HG03432 (cell line): ENCODE results near the gene CABCOCO1.

Experiments used
- ATAC-seq: cut with Tn5 transposase; IDR thresholded peaks from one replicate; pipeline ENCODE4 v1.9.1; 2021; ENCODE audit warnings: mild to moderate bottlenecking, moderate library complexity; ENCODE audit not compliant: unreplicated experiment

Gene CABCOCO1

GRCh38 chr10:61752111-61753011, 89.6 kb downstream of the CABCOCO1 start:
- peak; percentile 66 for ATAC-seq

GRCh38 chr10:61753453-61753852, 90.7 kb downstream of the CABCOCO1 start:
- ATAC-seq, result no peak

GRCh38 chr10:61754587-61755550, 92.1 kb downstream of the CABCOCO1 start:
- no peak for ATAC-seq

- no peak for ATAC-seq
These were observed 94.3 kb downstream of the CABCOCO1 start for GRCh38 chr10:61757001-61757400.

- ATAC-seq, result no peak
These were observed 95.0 kb downstream of the CABCOCO1 start for GRCh38 chr10:61757525-61758397.

GRCh38 chr10:61758433-61758832, 95.7 kb downstream of the CABCOCO1 start:
- ATAC-seq, result no peak

GRCh38 chr10:61759751-61760150, 97.0 kb downstream of the CABCOCO1 start:
- no peak for ATAC-seq

GRCh38 chr10:61760943-61761824, 98.5 kb downstream of the CABCOCO1 start:
- ATAC-seq, result no peak

- ATAC-seq, result no peak
These were observed 99.1 kb downstream of the CABCOCO1 start for GRCh38 chr10:61761825-61762217.

GRCh38 chr10:61763778-61764177, 101.0 kb downstream of the CABCOCO1 start:
- no peak for ATAC-seq

GRCh38 chr10:61764486-61764885, 101.8 kb downstream of the CABCOCO1 start:
- no peak for ATAC-seq

- no peak for ATAC-seq
These were observed 102.7 kb downstream of the CABCOCO1 start for GRCh38 chr10:61765176-61766087.

- ATAC-seq, result no peak
These were observed 104.2 kb downstream of the CABCOCO1 start for GRCh38 chr10:61766927-61767326.

- no peak for ATAC-seq
These were observed 111.3 kb downstream of the CABCOCO1 start for GRCh38 chr10:61774031-61774430.

GRCh38 chr10:61775111-61775510, 112.4 kb downstream of the CABCOCO1 start:
- ATAC-seq, result no peak

GRCh38 chr10:61776615-61777266, 114.0 kb downstream of the CABCOCO1 start:
- ATAC-seq, result no peak

- no peak for ATAC-seq
These were observed 115.4 kb downstream of the CABCOCO1 start for GRCh38 chr10:61778137-61778536.

- ATAC-seq, result no peak
These were observed 116.5 kb downstream of the CABCOCO1 start for GRCh38 chr10:61779276-61779675.
